Loucy (cell line): ENCODE data around the gene CACNA1C.

Source experiments
- H2AFZ ChIP-seq: fragments of 200-600 bp; sonication (generic); 2 replicates; pipeline ENCODE4 v1.6.0; 2016; ENCODE audit warnings: antibody characterized with exemption, mild to moderate bottlenecking, low read length, moderate library complexity
- H3F3A ChIP-seq: fragments of 200-600 bp; 2 replicates; pipeline ENCODE4 v1.6.0; 2016; ENCODE audit warnings: antibody characterized with exemption, low read depth, mild to moderate bottlenecking
- H3K27me3 ChIP-seq: fragments of 200-600 bp; sonication (generic); 2 replicates; pipeline ENCODE4 v1.6.1; 2014; ENCODE audit warnings: low read length, mild to moderate bottlenecking; ENCODE audit not compliant: insufficient read depth, poor library complexity, severe bottlenecking
- H3K36me3 ChIP-seq: fragments of 200-600 bp; sonication (generic); 2 replicates; pipeline ENCODE4 v1.6.1; 2016; ENCODE audit warnings: low read length; ENCODE audit not compliant: insufficient read depth
- H3K4me1 ChIP-seq: fragments of 200-600 bp; sonication (generic); 2 replicates; pipeline ENCODE4 v1.5.1; 2014; ENCODE audit warnings: low read length, mild to moderate bottlenecking; ENCODE audit not compliant: insufficient read depth, poor library complexity, severe bottlenecking
- H3K4me2 ChIP-seq: fragments of 200-600 bp; sonication (generic); 2 replicates; pipeline ENCODE4 v1.6.0; 2014; ENCODE audit warnings: antibody characterized with exemption, low read length, low read depth, mild to moderate bottlenecking; ENCODE audit not compliant: poor library complexity, severe bottlenecking
- H3K4me3 ChIP-seq: fragments of 200-600 bp; sonication (generic); 2 replicates; pipeline ENCODE4 v1.5.1; 2014; ENCODE audit warnings: low read length, mild to moderate bottlenecking, mixed read lengths; ENCODE audit not compliant: poor library complexity, severe bottlenecking
- H3K79me2 ChIP-seq: fragments of 200-600 bp; sonication (generic); 2 replicates; pipeline ENCODE4 v1.6.1; 2014; ENCODE audit warnings: low read length; ENCODE audit not compliant: insufficient read depth
- H3K9ac ChIP-seq: fragments of 200-600 bp; sonication (generic); 2 replicates; pipeline ENCODE4 v1.6.0; 2014; ENCODE audit warnings: mild to moderate bottlenecking, low read depth, low read length, moderate library complexity; ENCODE audit not compliant: poor library complexity, severe bottlenecking
- H3K9me2 ChIP-seq: fragments of 200-600 bp; sonication (generic); replicated peaks from 2 replicates; pipeline ENCODE4 v1.6.1; 2016; ENCODE audit warnings: low read depth, low read length, mixed read lengths
- H3K9me3 ChIP-seq: fragments of 200-600 bp; sonication (generic); 2 replicates; pipeline ENCODE4 v1.6.1; 2014; ENCODE audit warnings: mild to moderate bottlenecking, antibody characterized with exemption, low read length, low read depth; ENCODE audit not compliant: insufficient read depth
- H4K20me1 ChIP-seq: fragments of 200-600 bp; sonication (generic); 2 replicates; pipeline ENCODE4 v1.6.0; 2014; ENCODE audit warnings: antibody characterized with exemption, low read length, mild to moderate bottlenecking; ENCODE audit not compliant: insufficient read depth, poor library complexity, severe bottlenecking
- CTCF ChIP-seq: fragments of 200-600 bp; sonication (generic); conservative IDR thresholded peaks from 2 replicates; pipeline ENCODE4 v1.5.1; 2014; ENCODE audit warnings: mild to moderate bottlenecking, antibody characterized with exemption, low read length
- EZH2phosphoT487 ChIP-seq: fragments of 200-600 bp; IDR thresholded peaks from 2 replicates; pipeline ENCODE4 v1.6.1; 2018; ENCODE audit warnings: antibody characterized with exemption, mild to moderate bottlenecking, moderate library complexity, borderline replicate concordance

CACNA1C gene

GRCh38 chr12:2638273-2639019 is 585.7 kb downstream of the CACNA1C start:
- no peaks in the 10 kb centered on the region for H3K79me2 ChIP-seq
- no peaks in the 10 kb centered on the region for H3F3A ChIP-seq
- no peaks in the 10 kb centered on the region for H3K9me2 ChIP-seq
- H3K36me3 ChIP-seq: no peaks in the 10 kb centered on the region
- no peaks in the 10 kb centered on the region for H3K9me3 ChIP-seq
- H3K4me3 ChIP-seq: no peak overlapping the region
- H2AFZ ChIP-seq: no peak overlapping the region
- H3K27me3 ChIP-seq: no peaks in the 10 kb centered on the region
- TF ChIP-seq CTCF (no peak), EZH2phosphoT487 (no peak)
- no peak overlapping the region for H3K4me2 ChIP-seq
- no peak overlapping the region for H3K9ac ChIP-seq
- peaks cover 17% of the 10 kb centered on the region for H3K4me1 ChIP-seq
- no peaks in the 10 kb centered on the region for H4K20me1 ChIP-seq

- Histone ChIP-seq H3K79me2 (no peaks in the 10 kb centered on the region), H3K4me3 (no peak overlapping the region), H3K4me2 (no peak overlapping the region), H3K4me1 (peaks cover 22% of the 10 kb centered on the region), H3K9me3 (no peaks in the 10 kb centered on the region), H2AFZ (no peak overlapping the region), H3K27me3 (no peaks in the 10 kb centered on the region), H4K20me1 (no peaks in the 10 kb centered on the region), H3F3A (no peaks in the 10 kb centered on the region), H3K36me3 (no peaks in the 10 kb centered on the region), H3K9ac (no peak overlapping the region), H3K9me2 (no peaks in the 10 kb centered on the region)
- TF ChIP-seq CTCF (no peak), EZH2phosphoT487 (no peak)
Observed at GRCh38 chr12:2639020-2639298, 586.2 kb downstream of the CACNA1C start.

- no peak overlapping the region for H3K4me2 ChIP-seq
- no peaks in the 10 kb centered on the region for H3K27me3 ChIP-seq
- no peaks in the 10 kb centered on the region for H3K9me3 ChIP-seq
- H3K4me1 ChIP-seq: peaks cover 34% of the 10 kb centered on the region
- H3K4me3 ChIP-seq: no peak overlapping the region
- no peaks in the 10 kb centered on the region for H3K36me3 ChIP-seq
- no peaks in the 10 kb centered on the region for H4K20me1 ChIP-seq
- no peaks in the 10 kb centered on the region for H3F3A ChIP-seq
- no peak for TF ChIP-seq CTCF
- TF ChIP-seq EZH2phosphoT487: no peak
- no peak overlapping the region for H2AFZ ChIP-seq
- H3K9ac ChIP-seq: no peak overlapping the region
- H3K79me2 ChIP-seq: no peaks in the 10 kb centered on the region
- no peaks in the 10 kb centered on the region for H3K9me2 ChIP-seq
Observed at GRCh38 chr12:2640281-2640680, 587.5 kb downstream of the CACNA1C start.
